ENCODE measurements around the gene SHC4. TPM values are rescaled to one million over a fixed set of nuclear protein-coding genes. Genes with fewer than 3 reads are reported as not detected.

Gene SHC4
- total and polyA plus RNA-seq, 2 of the 8 experiments (the other 6 are each of a cell fraction or from before 2014, with no cell fraction given): 0.15 to 0.30 TPM

- POLR2A ChIA-PET (ENCODE audit: partially characterized antibody): interaction anchor here (0.6 to 0.7 kb wide), 2 partner anchors 225 to 496 kb away, joined by 3 read pairs; no protein-coding TSS in a partner anchor
- Histone ChIP-seq H3K27me3 (replicated peaks in 1 of 4; ENCODE audit: control insufficient read depth in 3 of 4, extremely low read depth in 1 of 4, insufficient read depth in 3 of 4, low read length in 3 of 4) (no peaks in the 10 kb centered on the region), H4K8ac (ENCODE audit: extremely low read depth, insufficient read depth, low read length) (no peak overlapping the region), H2BK120ac (replicated peaks; ENCODE audit: low read depth, low read length) (no peak overlapping the region), H3K36me3 (ENCODE audit: control insufficient read depth in 2 of 4, insufficient read depth in 4 of 4, low read length in 3 of 4) (no peaks in the 10 kb centered on the region), H3K4me1 (replicated peaks in 1 of 4; ENCODE audit: control insufficient read depth in 3 of 4, insufficient read depth in 4 of 4, low read length in 3 of 4) (peaks cover 2 to 6% (median 3%) of the 10 kb centered on the region in 4 experiments; a peak in 3 of 7 replicates), H3K23ac (ENCODE audit: insufficient read length) (no peak overlapping the region), H3K23me2 (ENCODE audit: low read depth, low read length) (no peaks in the 10 kb centered on the region), H2AFZ (ENCODE audit: low read length) (no peak overlapping the region), H3K27ac (ENCODE audit: low read depth, low read length) (no peak overlapping the region), H3K18ac (ENCODE audit: extremely low read depth, low read length) (no peak overlapping the region), H4K20me1 (replicated peaks in 1 of 2; ENCODE audit: control insufficient read depth in 1 of 2, insufficient read depth in 2 of 2, low read length in 2 of 2) (no peaks in the 10 kb centered on the region), H3K56ac (replicated peaks; ENCODE audit: insufficient read length, low read depth, low read length) (no peak overlapping the region), H2BK12ac (ENCODE audit: low read depth, low read length) (no peak overlapping the region), H4K5ac (ENCODE audit: insufficient read length, low read depth, low read length) (no peak overlapping the region), H2BK5ac (ENCODE audit: low read depth, low read length) (no peak overlapping the region), H3K79me1 (ENCODE audit: low read depth, low read length) (no peaks in the 10 kb centered on the region), H3K4me2 (ENCODE audit: insufficient read depth in 1 of 2, low read depth in 2 of 2, low read length in 2 of 2) (no peak overlapping the region), H2BK15ac (ENCODE audit: low read length) (no peak overlapping the region), H3K14ac (ENCODE audit: insufficient read length) (no peak overlapping the region), H3K4me3 (ENCODE audit: extremely low read depth in 1 of 4, insufficient read depth in 2 of 4, low read depth in 3 of 4, low read length in 4 of 4) (no peak overlapping the region), H3K4ac (replicated peaks; ENCODE audit: insufficient read length, low read depth, low read length) (no peak overlapping the region), H4K91ac (replicated peaks; ENCODE audit: insufficient read length, low read length) (no peak overlapping the region), H3K9me3 (ENCODE audit: insufficient read depth in 2 of 2, low read depth in 1 of 2, low read length in 1 of 2) (no peaks in the 10 kb centered on the region), H3K9ac (replicated peaks in 1 of 4; ENCODE audit: extremely low read depth in 1 of 4, low read depth in 3 of 4, low read length in 3 of 4) (no peak overlapping the region), H2BK20ac (ENCODE audit: low read length) (no peak overlapping the region), H2AK5ac (ENCODE audit: low read depth, low read length) (no peak overlapping the region), H3K79me2 (ENCODE audit: control insufficient read depth in 1 of 2, insufficient read depth in 2 of 2, low read length in 2 of 2) (no peaks in the 10 kb centered on the region)
- no peak for TF ChIP-seq SAP30 (IDR thresholded peaks at IDR 0.05; ENCODE audit: insufficient read depth, insufficient replicate concordance, low read length)
- 90% methylated on average over 4 of the region's 4 CpGs; no CpG with 5 or more reads in 1 of the 2 experiments for WGBS, 2 experiments (ENCODE audit: extremely low coverage in 1 of 2, insufficient coverage in 1 of 2, insufficient read length in 1 of 2, insufficient replicate concordance in 2 of 2, low coverage in 1 of 2, low lambda C conversion rate in 2 of 2, missing lambda C conversion rate in 1 of 2)
- CTCF ChIA-PET (ENCODE audit: partially characterized antibody): interaction anchor here (1.1 to 1.9 kb wide), 3 partner anchors 10 to 76 kb away, joined by 3 to 4 read pairs (median 3); no protein-coding TSS in a partner anchor
- DNase-seq (ENCODE audit: low read depth in 1 of 2, low spot score in 2 of 2): no peak
- no peak for FAIRE-seq
Measured at GRCh38 chr15:48899793-48900192, 63.9 kb downstream of the SHC4 start.
